ENCODE results near the gene KREMEN2. TPM values are rescaled to one million over a fixed set of nuclear protein-coding genes. Genes with fewer than 3 reads are reported as not detected.

Gene KREMEN2
- total and polyA plus RNA-seq, 9 of the 15 experiments (the other 6 are each of a cell fraction or from before 2014, with no cell fraction given), result 0.04 to 7.7 (median 1.5) TPM; not detected in 1

GRCh38 chr16:2986623-2987188 is 22.6 kb downstream of the KREMEN2 start (continued):
- TF ChIP-seq FOXK1 (CRISPR knock-in tag; IDR thresholded peaks at IDR 0.05; ENCODE audit: borderline replicate concordance) (no peak), SMC3 (conservative IDR thresholded peaks at IDR 0.05; ENCODE audit: insufficient read depth, low read depth, low read length) (no peak), NKRF (IDR thresholded peaks at IDR 0.05; ENCODE audit: borderline replicate concordance) (no peak), ELF2 (CRISPR knock-in tag; IDR thresholded peaks at IDR 0.05) (no peak), CREB3 (tag; conservative IDR thresholded peaks at IDR 0.05; ENCODE audit: low read depth) (no peak), ZBTB26 (CRISPR knock-in tag; IDR thresholded peaks at IDR 0.05) (no peak), ERF (CRISPR knock-in tag; IDR thresholded peaks at IDR 0.05) (no peak), MYBL2 (IDR thresholded peaks at IDR 0.05; ENCODE audit: low read depth) (no peak), MYBL2 (CRISPR knock-in tag; IDR thresholded peaks at IDR 0.05; ENCODE audit: borderline replicate concordance) (no peak), ZFP36 (IDR thresholded peaks at IDR 0.05; ENCODE audit: low read depth, low read length, partially characterized antibody) (no peak)
- TF ChIP-seq, protein P1, sequence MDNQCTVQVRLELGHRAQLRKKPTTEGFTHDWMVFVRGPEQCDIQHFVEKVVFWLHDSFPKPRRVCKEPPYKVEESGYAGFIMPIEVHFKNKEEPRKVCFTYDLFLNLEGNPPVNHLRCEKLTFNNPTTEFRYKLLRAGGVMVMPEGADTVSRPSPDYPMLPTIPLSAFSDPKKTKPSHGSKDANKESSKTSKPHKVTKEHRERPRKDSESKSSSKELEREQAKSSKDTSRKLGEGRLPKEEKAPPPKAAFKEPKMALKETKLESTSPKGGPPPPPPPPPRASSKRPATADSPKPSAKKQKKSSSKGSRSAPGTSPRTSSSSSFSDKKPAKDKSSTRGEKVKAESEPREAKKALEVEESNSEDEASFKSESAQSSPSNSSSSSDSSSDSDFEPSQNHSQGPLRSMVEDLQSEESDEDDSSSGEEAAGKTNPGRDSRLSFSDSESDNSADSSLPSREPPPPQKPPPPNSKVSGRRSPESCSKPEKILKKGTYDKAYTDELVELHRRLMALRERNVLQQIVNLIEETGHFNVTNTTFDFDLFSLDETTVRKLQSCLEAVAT (IDR thresholded peaks at IDR 0.05), result no peak
- TF ChIP-seq, protein P2, sequence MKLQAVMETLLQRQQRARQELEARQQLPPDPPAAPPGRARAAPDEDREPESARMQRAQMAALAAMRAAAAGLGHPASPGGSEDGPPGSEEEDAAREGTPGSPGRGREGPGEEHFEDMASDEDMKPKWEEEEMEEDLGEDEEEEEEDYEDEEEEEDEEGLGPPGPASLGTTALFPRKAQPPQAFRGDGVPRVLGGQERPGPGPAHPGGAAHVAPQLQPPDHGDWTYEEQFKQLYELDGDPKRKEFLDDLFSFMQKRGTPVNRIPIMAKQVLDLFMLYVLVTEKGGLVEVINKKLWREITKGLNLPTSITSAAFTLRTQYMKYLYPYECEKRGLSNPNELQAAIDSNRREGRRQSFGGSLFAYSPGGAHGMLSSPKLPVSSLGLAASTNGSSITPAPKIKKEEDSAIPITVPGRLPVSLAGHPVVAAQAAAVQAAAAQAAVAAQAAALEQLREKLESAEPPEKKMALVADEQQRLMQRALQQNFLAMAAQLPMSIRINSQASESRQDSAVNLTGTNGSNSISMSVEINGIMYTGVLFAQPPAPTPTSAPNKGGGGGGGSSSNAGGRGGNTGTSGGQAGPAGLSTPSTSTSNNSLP (IDR thresholded peaks at IDR 0.05; ENCODE audit: borderline replicate concordance, low read depth, low read length), result no peak

All from K562 (cell line).